ENCODE measurements around the gene MIR17HG. TPM values are rescaled to one million over a fixed set of nuclear protein-coding genes. Genes with fewer than 3 reads are reported as not detected.
"Not testable (repeated sequence)": the region's sequence is repeated elsewhere in the genome, so short reads cannot be mapped to it uniquely, and the experiment has no call there.

MIR17HG gene
- total RNA-seq, 1 donor from 2014 or later, result not detected

GRCh38 chr13:91313103-91313502 is 34.4 kb upstream of the MIR17HG start:
- intact Hi-C loops (cut with DNase I), result loop anchor here (2.0 kb wide), 1 partner anchor 36 kb away; no protein-coding TSS in a partner anchor
- H3K9me3 ChIP-seq, result no peaks in the 10 kb centered on the region
- H3K27ac ChIP-seq, result no peak overlapping the region
- no peaks in the 10 kb centered on the region for H3K4me1 ChIP-seq
- H3K36me3 ChIP-seq, result no peaks in the 10 kb centered on the region
- TF ChIP-seq CTCF (IDR thresholded peaks at IDR 0.05), result peak; percentile 38 to 65 (median 38)
- DNase-seq (ENCODE audit: low spot score in 2 of 2), result no peak
- H3K27me3 ChIP-seq, result no peaks in the 10 kb centered on the region
- no peak overlapping the region for H3K4me3 ChIP-seq

- no peaks in the 10 kb centered on the region for H3K9me3 ChIP-seq
- no peak overlapping the region for H3K4me3 ChIP-seq
- H3K4me1 ChIP-seq, result no peaks in the 10 kb centered on the region
- H3K27me3 ChIP-seq, result no peaks in the 10 kb centered on the region
- no peak for TF ChIP-seq CTCF (IDR thresholded peaks at IDR 0.05)
- no peak overlapping the region for H3K27ac ChIP-seq
- intact Hi-C loops (cut with DNase I), result loop anchor here (2.0 kb wide), 1 partner anchor 35 kb away; no protein-coding TSS in a partner anchor
- no peaks in the 10 kb centered on the region for H3K36me3 ChIP-seq
- DNase-seq (ENCODE audit: low spot score in 2 of 2), result no peak
These were observed 33.9 kb upstream of the MIR17HG start for GRCh38 chr13:91313581-91313980.

- intact Hi-C loops (cut with DNase I), result no loop called here
- Histone ChIP-seq H3K27me3 (no peaks in the 10 kb centered on the region), H3K9me3 (no peaks in the 10 kb centered on the region), H3K4me1 (no peaks in the 10 kb centered on the region), H3K27ac (no peak overlapping the region), H3K36me3 (no peaks in the 10 kb centered on the region), H3K4me3 (no peak overlapping the region)
- no peak for DNase-seq (ENCODE audit: low spot score in 2 of 2)
- no peak for TF ChIP-seq CTCF (IDR thresholded peaks at IDR 0.05)
These were observed 32.6 kb upstream of the MIR17HG start for GRCh38 chr13:91314888-91315287.

- no peaks in the 10 kb centered on the region for H3K4me1 ChIP-seq
- no peak overlapping the region for H3K27ac ChIP-seq
- no peak overlapping the region for H3K4me3 ChIP-seq
- H3K27me3 ChIP-seq, result no peaks in the 10 kb centered on the region
- H3K9me3 ChIP-seq, result no peaks in the 10 kb centered on the region
- DNase-seq (ENCODE audit: low spot score in 2 of 2), result no peak
- no peak for TF ChIP-seq CTCF (IDR thresholded peaks at IDR 0.05)
- no peaks in the 10 kb centered on the region for H3K36me3 ChIP-seq
- intact Hi-C loops (cut with DNase I), result no loop called here
These were observed 28.6 kb upstream of the MIR17HG start for GRCh38 chr13:91318886-91319285.

GRCh38 chr13:91319996-91320395 is 27.5 kb upstream of the MIR17HG start:
- Histone ChIP-seq H3K27ac (no peak overlapping the region), H3K4me1 (no peaks in the 10 kb centered on the region), H3K9me3 (no peaks in the 10 kb centered on the region), H3K27me3 (no peaks in the 10 kb centered on the region), H3K36me3 (no peaks in the 10 kb centered on the region), H3K4me3 (no peak overlapping the region)
- DNase-seq (ENCODE audit: low spot score in 2 of 2), result no peak
- intact Hi-C loops (cut with DNase I), result no loop called here
- TF ChIP-seq CTCF (IDR thresholded peaks at IDR 0.05), result no peak

- intact Hi-C loops (cut with DNase I); H3K4me3 ChIP-seq; DNase-seq (ENCODE audit: low spot score in 2 of 2): not testable (repeated sequence)
These were observed 26.5 kb upstream of the MIR17HG start for GRCh38 chr13:91320990-91321389.

More at GRCh38 chr13:91320990-91321389, 26.5 kb upstream of the MIR17HG start:
- not testable (repeated sequence) for H3K36me3 ChIP-seq, H3K4me1 ChIP-seq, H3K9me3 ChIP-seq, H3K27me3 ChIP-seq, H3K27ac ChIP-seq
